ENCODE data around the gene MTFR2. TPM values are rescaled to one million over a fixed set of nuclear protein-coding genes. Genes with fewer than 3 reads are reported as not detected.
A peak's percentile ranks its signal among the peaks of the same experiment; 100 is the strongest.

The MTFR2 gene
- total and polyA plus RNA-seq, 2 of the 13 experiments (the other 11 are each of a cell fraction or from before 2014, with no cell fraction given) = 6.7 to 10.7 TPM

GRCh38 chr6:136289579-136290409 lies 39.7 kb upstream of the MTFR2 start, which contains the start of gene BCLAF1 (continued):
- TF ChIP-seq DMTF1 (CRISPR knock-in tag; IDR thresholded peaks at IDR 0.05) (0 out of 2 replicates have a peak, but pooled peaks have one; percentile 20), POLR2AphosphoS5 (IDR thresholded peaks at IDR 0.05; ENCODE audit: low read depth, low read length) (peak; percentile 99), ZNF549 (CRISPR knock-in tag; IDR thresholded peaks at IDR 0.05) (no peak), SIN3A (IDR thresholded peaks at IDR 0.05; ENCODE audit: borderline replicate concordance, low read depth, low read length) (peak; percentile 86), CHD2 (IDR thresholded peaks at IDR 0.05; ENCODE audit: low read depth, low read length) (peak; percentile 96), KDM3A (CRISPR knock-in tag; IDR thresholded peaks at IDR 0.05; ENCODE audit: low read depth) (no peak), BHLHE40 (IDR thresholded peaks at IDR 0.05; ENCODE audit: low read length) (no peak; the same call in 1 of the 2 replicates), BRF2 (CRISPR knock-in tag; IDR thresholded peaks at IDR 0.05) (peak; percentile 96), SP4 (CRISPR knock-in tag; IDR thresholded peaks at IDR 0.05) (peak; percentile 79; the same call in 1 of the 2 replicates), ZNF337 (CRISPR knock-in tag; IDR thresholded peaks at IDR 0.05; ENCODE audit: borderline replicate concordance, low read depth) (peak; percentile 36; the same call in 1 of the 2 replicates), NFRKB (IDR thresholded peaks at IDR 0.05) (peak; percentile 87), HNF1B (CRISPR knock-in tag; IDR thresholded peaks at IDR 0.05) (peak; percentile 79), MATR3 (CRISPR knock-in tag; IDR thresholded peaks at IDR 0.05) (no peak), ZNF234 (CRISPR knock-in tag; conservative IDR thresholded peaks at IDR 0.05) (peak; percentile 68; the same call in 1 of the 2 replicates), CHD4 (IDR thresholded peaks at IDR 0.05; ENCODE audit: borderline replicate concordance, low read length) (no peak), ZNF614 (CRISPR knock-in tag; IDR thresholded peaks at IDR 0.05; ENCODE audit: borderline replicate concordance) (peak; percentile 58; the same call in 1 of the 2 replicates), ZHX2 (IDR thresholded peaks at IDR 0.05; ENCODE audit: low read depth) (peak; percentile 63; the same call in 1 of the 2 replicates), ZHX2 (CRISPR knock-in tag; IDR thresholded peaks at IDR 0.05; ENCODE audit: borderline replicate concordance) (no peak; the same call in 1 of the 2 replicates)

All from HepG2 (cell line).